SK-MEL-5 (cell line): ENCODE measurements around the gene LILRB1. TPM values are rescaled to one million over a fixed set of nuclear protein-coding genes. Genes with fewer than 3 reads are reported as not detected.
A peak's percentile ranks its signal among the peaks of the same experiment; 100 is the strongest.
"Not testable (repeated sequence)": the region's sequence is repeated elsewhere in the genome, so short reads cannot be mapped to it uniquely, and the experiment has no call there.

Experiments
- DNase-seq: peaks from one replicate; pipeline ENCODE4 v3.0.0-alpha.2; 2016; ENCODE audit warnings: low read depth, low spot score
- in situ Hi-C: cut with HindIII; loops from 2 replicates; pipeline ENCODE4 v1.10.0; 2016; ENCODE audit warnings: low sequenced_read_pairs, high pct_unique_total_duplicates, low pct_unique_long_range_greater_than_20kb
- total RNA-seq: library from RNA; depleted of rRNA; stranded (reverse); fragments of >200 nt; shearing (Covaris generic); gene quantifications from 2 replicates; pipeline ENCODE4 v1.2.3, GENCODE V29; 2014

The LILRB1 gene
- total RNA-seq, 1 experiment from 2014 or later, result not detected

DNA sequence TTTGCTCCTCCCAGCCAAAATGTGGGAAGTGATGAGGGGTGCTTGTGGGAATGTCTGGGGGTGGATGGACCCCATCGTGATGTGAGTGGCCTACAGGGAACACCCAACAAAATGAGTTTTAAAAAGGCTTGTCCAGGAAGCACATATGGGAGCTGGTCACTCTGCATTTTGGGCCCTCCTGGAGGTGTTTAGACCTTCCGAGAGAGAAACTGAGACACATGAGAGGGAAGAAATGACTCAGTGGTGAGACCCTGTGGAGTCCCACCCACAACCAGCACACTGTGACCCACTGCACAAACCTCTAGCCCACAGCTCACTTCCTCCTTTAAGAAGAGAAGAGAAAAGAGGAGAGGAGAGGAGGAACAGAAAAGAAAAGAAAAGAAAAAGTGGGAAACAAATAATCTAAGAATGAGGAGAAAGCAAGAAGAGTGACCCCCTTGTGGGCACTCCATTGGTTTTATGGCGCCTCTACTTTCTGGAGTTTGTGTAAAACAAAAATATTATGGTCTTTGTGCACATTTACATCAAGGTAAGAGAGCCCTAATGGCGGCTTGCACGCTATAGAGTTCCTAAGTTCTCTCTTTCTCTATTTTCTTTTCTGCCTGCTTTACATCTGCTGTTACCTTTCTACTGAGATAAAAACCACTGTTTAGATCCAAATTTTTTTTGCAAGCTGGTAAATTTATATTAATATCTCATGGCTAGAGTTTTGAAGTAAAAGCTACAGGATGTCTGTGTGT, 13.3 kb upstream of the LILRB1 start:
- no peak for DNase-seq
- in situ Hi-C loops, result no loop called here

DNA sequence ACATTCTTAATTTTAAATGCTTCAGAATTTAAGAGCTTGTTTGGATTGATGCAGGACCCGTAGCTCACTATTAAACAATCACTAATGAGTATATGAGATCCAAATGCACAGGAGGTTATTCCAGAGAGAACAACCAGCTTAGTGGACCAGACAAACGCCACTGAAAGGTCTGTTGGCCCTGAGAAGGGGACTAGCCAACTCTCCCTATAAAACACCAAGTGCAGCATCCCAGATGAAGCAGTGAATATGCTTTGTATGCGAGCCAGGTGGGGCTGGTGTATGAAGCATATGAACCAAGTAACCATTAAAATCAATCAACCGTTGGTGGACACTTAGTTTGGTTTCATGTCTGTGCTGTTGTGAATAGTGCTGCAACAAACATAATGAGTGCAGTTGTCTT, 9.8 kb upstream of the LILRB1 start:
- no peak for DNase-seq
- in situ Hi-C loops, result no loop called here

DNA sequence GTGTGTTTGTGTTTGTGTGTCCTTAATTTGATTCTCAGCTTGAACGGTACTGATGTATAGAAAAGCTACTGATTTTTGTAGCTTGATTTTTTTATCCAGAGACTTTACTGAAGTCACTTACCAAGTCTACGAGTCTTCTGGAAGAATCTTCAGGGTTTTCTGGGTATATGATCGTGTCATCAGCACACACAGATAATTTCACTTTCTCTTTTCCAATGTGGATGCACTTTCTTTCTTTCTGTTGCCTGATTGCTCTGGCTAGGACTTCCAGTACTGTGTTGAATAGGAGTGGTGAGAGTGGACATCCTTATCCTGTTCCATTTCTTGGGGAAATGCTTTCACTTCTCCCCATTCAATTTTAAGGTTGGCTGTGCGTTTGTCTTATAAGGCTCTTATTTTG, 7.9 kb upstream of the LILRB1 start:
- DNase-seq, result no peak
- in situ Hi-C loops, result no loop called here

- DNase-seq, in situ Hi-C loops: not testable (repeated sequence)
Measured at GRCh38 chr19:54624234-54624633, 6.0 kb upstream of the LILRB1 start.

- DNase-seq, in situ Hi-C loops: not testable (repeated sequence)
Measured at GRCh38 chr19:54624934-54625730, 5.2 kb upstream of the LILRB1 start.

- in situ Hi-C loops, result no loop called here
- DNase-seq, result no peak
Measured at GRCh38 chr19:54626757-54627156, 3.5 kb upstream of the LILRB1 start.

DNA sequence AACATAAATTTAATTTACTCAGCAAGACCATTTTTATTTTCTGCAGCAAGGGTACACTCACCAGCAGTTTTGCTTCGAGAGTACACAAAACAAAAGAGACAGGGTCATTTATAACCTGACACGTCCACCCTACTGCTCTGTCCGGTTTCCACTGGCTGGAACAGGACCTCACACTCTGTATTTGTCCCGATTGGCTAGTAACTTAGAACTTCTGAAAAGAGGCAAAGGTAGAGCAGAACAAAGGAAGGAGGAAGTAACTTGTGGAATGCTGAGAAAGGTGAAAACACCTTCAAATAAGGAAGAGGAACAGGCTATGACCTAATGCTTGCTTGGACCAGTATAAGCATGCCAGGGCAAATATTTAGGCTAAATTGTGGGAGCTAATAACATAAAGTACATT, 2.4 kb upstream of the LILRB1 start:
- DNase-seq, in situ Hi-C loops: not testable (repeated sequence)

GRCh38 chr19:54630782-54631181, 498 bp downstream of the LILRB1 start:
- in situ Hi-C loops, result no loop called here

DNA sequence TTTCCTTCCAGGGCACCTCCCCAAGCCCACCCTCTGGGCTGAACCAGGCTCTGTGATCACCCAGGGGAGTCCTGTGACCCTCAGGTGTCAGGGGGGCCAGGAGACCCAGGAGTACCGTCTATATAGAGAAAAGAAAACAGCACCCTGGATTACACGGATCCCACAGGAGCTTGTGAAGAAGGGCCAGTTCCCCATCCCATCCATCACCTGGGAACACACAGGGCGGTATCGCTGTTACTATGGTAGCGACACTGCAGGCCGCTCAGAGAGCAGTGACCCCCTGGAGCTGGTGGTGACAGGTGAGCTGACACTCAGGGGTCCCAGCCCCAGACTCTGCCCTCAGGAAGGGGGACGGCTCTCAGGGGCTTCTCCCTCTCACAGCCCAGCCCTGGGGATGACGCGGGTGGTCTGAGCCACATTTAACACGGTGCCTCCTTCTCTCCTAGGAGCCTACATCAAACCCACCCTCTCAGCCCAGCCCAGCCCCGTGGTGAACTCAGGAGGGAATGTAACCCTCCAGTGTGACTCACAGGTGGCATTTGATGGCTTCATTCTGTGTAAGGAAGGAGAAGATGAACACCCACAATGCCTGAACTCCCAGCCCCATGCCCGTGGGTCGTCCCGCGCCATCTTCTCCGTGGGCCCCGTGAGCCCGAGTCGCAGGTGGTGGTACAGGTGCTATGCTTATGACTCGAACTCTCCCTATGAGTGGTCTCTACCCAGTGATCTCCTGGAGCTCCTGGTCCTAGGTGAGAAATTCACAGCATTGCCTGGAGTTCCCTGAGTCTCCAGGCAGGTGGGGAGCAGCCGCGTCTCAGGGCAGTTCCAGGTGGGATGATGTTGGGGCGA, 1.4 kb downstream of the LILRB1 start:
- in situ Hi-C loops, DNase-seq: not testable (repeated sequence)

More at GRCh38 chr19:54630782-54631181, 498 bp downstream of the LILRB1 start:
- no peak for DNase-seq

DNA sequence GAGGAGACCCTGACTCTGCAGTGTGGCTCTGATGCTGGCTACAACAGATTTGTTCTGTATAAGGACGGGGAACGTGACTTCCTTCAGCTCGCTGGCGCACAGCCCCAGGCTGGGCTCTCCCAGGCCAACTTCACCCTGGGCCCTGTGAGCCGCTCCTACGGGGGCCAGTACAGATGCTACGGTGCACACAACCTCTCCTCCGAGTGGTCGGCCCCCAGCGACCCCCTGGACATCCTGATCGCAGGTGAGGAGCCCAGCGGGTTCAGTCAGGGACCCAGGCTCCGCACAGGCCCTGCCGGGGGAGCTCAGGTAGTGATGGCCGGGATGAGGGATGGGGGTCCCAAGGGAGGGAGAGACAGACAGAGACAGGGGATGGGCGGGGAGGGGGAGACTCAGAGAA, 2.2 kb downstream of the LILRB1 start:
- DNase-seq, in situ Hi-C loops: not testable (repeated sequence)

DNA sequence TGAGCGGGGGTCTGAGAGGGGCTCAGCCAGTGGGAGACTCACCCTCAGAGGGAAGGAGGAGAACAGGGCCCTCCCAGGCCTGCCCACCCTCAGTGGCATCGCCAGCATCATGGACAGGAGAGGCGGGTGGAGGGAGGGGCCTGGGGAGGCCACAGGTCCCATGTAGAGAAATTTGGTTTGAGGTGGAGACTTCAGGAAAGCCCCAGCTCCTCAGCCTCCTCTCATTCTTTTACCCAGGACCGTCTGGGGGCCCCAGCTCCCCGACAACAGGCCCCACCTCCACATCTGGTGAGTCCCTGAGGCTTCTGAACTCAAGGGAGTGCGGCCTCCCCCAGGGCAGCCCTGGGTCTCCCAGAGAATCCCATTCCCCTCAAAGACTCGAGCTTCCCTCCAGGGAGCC, 3.1 kb downstream of the LILRB1 start:
- in situ Hi-C loops, result no loop called here
- DNase-seq, result no peak

GRCh38 chr19:54636081-54636480, 5.8 kb downstream of the LILRB1 start:
- DNase-seq, in situ Hi-C loops: not testable (repeated sequence)

DNA sequence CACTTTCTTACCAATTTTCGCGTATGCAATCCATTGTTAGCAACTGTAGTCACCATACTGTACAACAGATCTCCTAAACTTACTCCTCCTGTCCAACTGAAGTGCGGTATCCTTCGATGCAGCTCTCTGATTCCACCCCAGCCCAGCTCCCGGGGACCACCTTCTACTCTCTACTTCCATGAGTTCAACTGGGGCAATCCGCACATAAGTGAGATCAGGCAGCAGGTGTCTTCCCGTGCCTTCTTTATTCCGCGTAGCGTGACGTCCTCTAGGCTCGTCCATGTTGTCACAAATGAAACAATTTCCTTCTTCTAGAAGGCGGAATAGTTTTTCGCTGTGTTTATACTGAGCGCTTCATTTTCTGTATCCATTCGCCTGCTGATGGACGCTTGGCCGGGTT, 8.4 kb downstream of the LILRB1 start:
- in situ Hi-C loops, result no loop called here
- no peak for DNase-seq

DNA sequence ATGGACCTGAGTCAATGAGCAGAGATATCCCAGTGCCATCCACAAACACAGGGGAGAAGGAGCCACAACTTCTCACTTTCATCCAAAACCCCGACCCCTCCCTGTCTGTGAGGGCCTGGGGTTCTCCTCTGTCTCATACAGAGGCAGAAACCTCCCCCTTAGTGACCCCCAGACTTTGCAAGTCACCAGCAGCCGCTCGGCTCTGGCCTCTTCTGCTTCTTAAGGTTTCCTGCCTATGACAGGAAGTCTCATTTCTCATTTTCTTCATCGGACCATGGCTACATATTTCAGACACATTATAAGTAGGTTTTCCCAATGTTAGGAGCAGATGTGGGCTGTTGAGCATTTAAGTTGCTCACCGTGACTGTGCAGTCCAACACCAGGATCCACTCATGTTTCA, 12.7 kb downstream of the LILRB1 start:
- in situ Hi-C loops, DNase-seq: not testable (repeated sequence)

- DNase-seq, in situ Hi-C loops: not testable (repeated sequence)
Measured at GRCh38 chr19:54643583-54643982, 13.3 kb downstream of the LILRB1 start.

- no peak for DNase-seq
- in situ Hi-C loops, result no loop called here
Measured at GRCh38 chr19:54644056-54644455, 13.8 kb downstream of the LILRB1 start.

- peak; percentile 17 for DNase-seq
- in situ Hi-C loops, result no loop called here
Measured at GRCh38 chr19:54646331-54646841, 16.1 kb downstream of the LILRB1 start.

GRCh38 chr19:54648129-54648528, 17.8 kb downstream of the LILRB1 start:
- no peak for DNase-seq
- in situ Hi-C loops, result no loop called here
